HEK293 (cell line): Measurements from ENCODE around the gene SLC35C1.

Experiments used
- HOXC10 ChIP-seq: sonication (generic); formaldehyde crosslinking; IDR thresholded peaks from 2 replicates; pipeline ENCODE4 v1.8.1; 2023; ENCODE audit warnings: mild to moderate bottlenecking, missing genetic modification reagents
- KLF7 ChIP-seq: fragments of 450-650 bp; formaldehyde crosslinking; IDR thresholded peaks from 2 replicates; pipeline ENCODE4 v1.5.1; 2016; ENCODE audit warnings: missing biosample characterization, missing genetic modification characterization, borderline replicate concordance
- MYNN ChIP-seq: fragments of 450-650 bp; formaldehyde crosslinking; IDR thresholded peaks from 2 replicates; pipeline ENCODE4 v1.5.1; 2016; ENCODE audit warnings: missing biosample characterization, missing genetic modification characterization, borderline replicate concordance
- MZF1 ChIP-seq: fragments of 450-650 bp; formaldehyde crosslinking; IDR thresholded peaks from 2 replicates; pipeline ENCODE4 v1.5.1; 2017; ENCODE audit warnings: missing biosample characterization, missing genetic modification characterization, borderline replicate concordance
- SALL2 ChIP-seq: fragments of 450-650 bp; formaldehyde crosslinking; IDR thresholded peaks from 2 replicates; pipeline ENCODE4 v1.5.0; 2017; ENCODE audit warnings: missing biosample characterization, mild to moderate bottlenecking, missing genetic modification characterization, borderline replicate concordance
- TCF7L2 ChIP-seq: IDR thresholded peaks from 2 replicates; pipeline ENCODE4 v1.6.1; 2011; ENCODE audit warnings: low read depth, mild to moderate bottlenecking, inconsistent platforms, low read length, moderate library complexity, borderline replicate concordance
- ZFP69B ChIP-seq: fragments of 450-650 bp; formaldehyde crosslinking; IDR thresholded peaks from 2 replicates; pipeline ENCODE4 v1.5.1; 2016; ENCODE audit warnings: missing biosample characterization, missing genetic modification characterization
- ZNF16 ChIP-seq: fragments of 450-650 bp; formaldehyde crosslinking; IDR thresholded peaks from 2 replicates; pipeline ENCODE4 v1.5.1; 2016; ENCODE audit warnings: low read depth, missing biosample characterization, missing genetic modification characterization
- ZNF169 ChIP-seq: fragments of 450-650 bp; formaldehyde crosslinking; IDR thresholded peaks from 2 replicates; pipeline ENCODE4 v1.5.1; 2016; ENCODE audit warnings: missing biosample characterization, missing genetic modification characterization
- ZNF416 ChIP-seq: fragments of 450-650 bp; formaldehyde crosslinking; IDR thresholded peaks from 2 replicates; pipeline ENCODE4 v1.5.1; 2016; ENCODE audit warnings: missing biosample characterization, missing genetic modification characterization
- ZNF510 ChIP-seq: fragments of 450-650 bp; formaldehyde crosslinking; IDR thresholded peaks from 2 replicates; pipeline ENCODE4 v1.5.1; 2018; ENCODE audit warnings: mild to moderate bottlenecking, missing genetic modification characterization, missing biosample characterization; ENCODE audit not compliant: insufficient replicate concordance
- ZNF514 ChIP-seq: fragments of 450-650 bp; formaldehyde crosslinking; IDR thresholded peaks from 2 replicates; pipeline ENCODE4 v1.5.1; 2016; ENCODE audit warnings: missing biosample characterization, missing genetic modification characterization
- ZNF785 ChIP-seq: fragments of 450-650 bp; formaldehyde crosslinking; IDR thresholded peaks from 2 replicates; pipeline ENCODE4 v1.5.1; 2016; ENCODE audit warnings: missing biosample characterization, missing genetic modification characterization
- ZSCAN16 ChIP-seq: fragments of 450-650 bp; formaldehyde crosslinking; IDR thresholded peaks from 2 replicates; pipeline ENCODE4 v1.5.1; 2016; ENCODE audit warnings: missing biosample characterization, missing genetic modification characterization
- TF ChIP-seq, protein P1 (sequence below): fragments of 450-650 bp; formaldehyde crosslinking; IDR thresholded peaks from 2 replicates; pipeline ENCODE4 v1.5.1; 2016; ENCODE audit warnings: missing biosample characterization, missing genetic modification characterization
- TF ChIP-seq, protein P2 (sequence below): fragments of 450-650 bp; formaldehyde crosslinking; IDR thresholded peaks from 2 replicates; pipeline ENCODE4 v1.5.1; 2016; ENCODE audit warnings: missing biosample characterization, missing genetic modification characterization
- TF ChIP-seq, protein P3 (sequence below): fragments of 450-650 bp; formaldehyde crosslinking; IDR thresholded peaks from 2 replicates; pipeline ENCODE4 v1.5.1; 2016; ENCODE audit warnings: missing biosample characterization, missing genetic modification characterization
- TF ChIP-seq, protein P4 (sequence below): fragments of 450-650 bp; formaldehyde crosslinking; IDR thresholded peaks from 2 replicates; pipeline ENCODE4 v1.5.1; 2016; ENCODE audit warnings: missing biosample characterization, missing genetic modification characterization
- TF ChIP-seq, protein P5 (sequence below): sonication (generic); formaldehyde crosslinking; IDR thresholded peaks from 2 replicates; pipeline ENCODE4 v1.8.1; 2022; ENCODE audit warnings: mild to moderate bottlenecking, moderate library complexity, missing genetic modification reagents
- TF ChIP-seq, protein P6 (sequence below): fragments of 450-650 bp; formaldehyde crosslinking; IDR thresholded peaks from 2 replicates; pipeline ENCODE4 v1.5.1; 2016; ENCODE audit warnings: missing biosample characterization, missing genetic modification characterization
- TF ChIP-seq, protein P7 (sequence below): fragments of 450-650 bp; formaldehyde crosslinking; IDR thresholded peaks from 2 replicates; pipeline ENCODE4 v1.5.1; 2017; ENCODE audit warnings: missing biosample characterization, missing genetic modification characterization
- TF ChIP-seq, protein P8 (sequence below): fragments of 450-650 bp; formaldehyde crosslinking; conservative IDR thresholded peaks from 2 replicates; pipeline ENCODE4 v1.5.1; 2016; ENCODE audit warnings: low read depth, missing biosample characterization, missing genetic modification characterization

The SLC35C1 gene

DNA sequence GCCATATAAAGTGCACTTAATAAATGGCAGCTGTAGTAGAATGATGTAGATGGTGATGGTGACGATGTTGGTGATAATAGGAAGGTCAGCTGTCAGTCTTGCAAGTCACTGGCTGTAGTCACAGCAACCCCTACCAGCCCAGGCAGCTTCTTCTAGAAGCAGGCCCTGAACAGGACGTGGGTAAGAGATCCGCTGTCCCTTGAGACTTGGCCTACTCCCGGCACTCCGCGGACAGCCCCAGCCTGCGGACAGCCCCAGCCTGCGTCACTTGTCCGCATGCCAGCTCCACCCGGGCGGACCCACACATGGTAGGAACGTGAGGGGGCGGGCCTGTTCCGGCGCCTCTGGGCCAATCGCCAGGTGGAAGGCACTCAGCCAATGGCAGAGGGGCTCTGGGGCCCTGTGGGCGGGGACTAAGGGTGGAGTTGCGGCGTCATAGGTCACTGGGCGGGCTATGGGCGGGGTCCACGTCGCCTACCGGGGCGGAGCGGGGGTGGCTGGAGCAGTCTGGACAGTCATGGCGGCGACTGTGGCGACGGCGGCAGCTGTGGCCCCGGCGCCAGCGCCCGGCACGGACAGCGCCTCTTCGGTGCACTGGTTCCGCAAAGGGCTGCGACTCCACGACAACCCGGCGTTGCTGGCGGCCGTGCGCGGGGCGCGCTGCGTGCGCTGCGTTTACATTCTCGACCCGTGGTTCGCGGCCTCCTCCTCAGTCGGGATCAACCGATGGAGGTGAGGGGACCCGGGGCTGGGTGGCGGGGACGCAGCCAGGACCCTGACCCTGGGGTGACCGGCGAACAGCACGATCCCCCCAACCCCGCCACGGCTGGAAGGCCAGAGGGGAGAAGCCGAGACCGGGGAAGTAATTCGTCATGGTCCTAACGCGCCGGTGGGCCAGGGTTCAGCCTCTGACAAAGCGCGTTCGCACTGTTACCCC lies 42.3 kb downstream of the SLC35C1 start, which contains the start of gene CRY2 (continued):
- TF ChIP-seq, protein P1, sequence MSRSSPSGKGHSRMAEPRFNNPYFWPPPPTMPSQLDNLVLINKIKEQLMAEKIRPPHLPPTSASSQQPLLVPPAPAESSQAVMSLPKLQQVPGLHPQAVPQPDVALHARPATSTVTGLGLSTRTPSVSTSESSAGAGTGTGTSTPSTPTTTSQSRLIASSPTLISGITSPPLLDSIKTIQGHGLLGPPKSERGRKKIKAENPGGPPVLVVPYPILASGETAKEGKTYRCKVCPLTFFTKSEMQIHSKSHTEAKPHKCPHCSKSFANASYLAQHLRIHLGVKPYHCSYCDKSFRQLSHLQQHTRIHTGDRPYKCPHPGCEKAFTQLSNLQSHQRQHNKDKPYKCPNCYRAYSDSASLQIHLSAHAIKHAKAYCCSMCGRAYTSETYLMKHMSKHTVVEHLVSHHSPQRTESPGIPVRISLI (tag by site-specific recombination) = no peak
- TF ChIP-seq MZF1 (tag by site-specific recombination) (no peak), ZNF416 (tag by site-specific recombination) (no peak), ZFP69B (tag by site-specific recombination) (no peak), ZNF169 (no peak), TCF7L2 (no peak), ZNF514 (tag by site-specific recombination) (no peak), KLF7 (tag by site-specific recombination) (no peak), ZNF510 (no peak), ZNF16 (tag by site-specific recombination) (no peak), ZSCAN16 (tag by site-specific recombination) (no peak), SALL2 (tag by site-specific recombination) (no peak), ZNF785 (no peak), HOXC10 (CRISPR knock-in tag) (no peak), MYNN (no peak)
- TF ChIP-seq, protein P2, sequence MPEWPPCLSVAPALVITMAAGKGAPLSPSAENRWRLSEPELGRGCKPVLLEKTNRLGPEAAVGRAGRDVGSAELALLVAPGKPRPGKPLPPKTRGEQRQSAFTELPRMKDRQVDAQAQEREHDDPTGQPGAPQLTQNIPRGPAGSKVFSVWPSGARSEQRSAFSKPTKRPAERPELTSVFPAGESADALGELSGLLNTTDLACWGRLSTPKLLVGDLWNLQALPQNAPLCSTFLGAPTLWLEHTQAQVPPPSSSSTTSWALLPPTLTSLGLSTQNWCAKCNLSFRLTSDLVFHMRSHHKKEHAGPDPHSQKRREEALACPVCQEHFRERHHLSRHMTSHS = no peak
- TF ChIP-seq, protein P3, sequence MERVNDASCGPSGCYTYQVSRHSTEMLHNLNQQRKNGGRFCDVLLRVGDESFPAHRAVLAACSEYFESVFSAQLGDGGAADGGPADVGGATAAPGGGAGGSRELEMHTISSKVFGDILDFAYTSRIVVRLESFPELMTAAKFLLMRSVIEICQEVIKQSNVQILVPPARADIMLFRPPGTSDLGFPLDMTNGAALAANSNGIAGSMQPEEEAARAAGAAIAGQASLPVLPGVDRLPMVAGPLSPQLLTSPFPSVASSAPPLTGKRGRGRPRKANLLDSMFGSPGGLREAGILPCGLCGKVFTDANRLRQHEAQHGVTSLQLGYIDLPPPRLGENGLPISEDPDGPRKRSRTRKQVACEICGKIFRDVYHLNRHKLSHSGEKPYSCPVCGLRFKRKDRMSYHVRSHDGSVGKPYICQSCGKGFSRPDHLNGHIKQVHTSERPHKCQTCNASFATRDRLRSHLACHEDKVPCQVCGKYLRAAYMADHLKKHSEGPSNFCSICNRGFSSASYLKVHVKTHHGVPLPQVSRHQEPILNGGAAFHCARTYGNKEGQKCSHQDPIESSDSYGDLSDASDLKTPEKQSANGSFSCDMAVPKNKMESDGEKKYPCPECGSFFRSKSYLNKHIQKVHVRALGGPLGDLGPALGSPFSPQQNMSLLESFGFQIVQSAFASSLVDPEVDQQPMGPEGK = peak; percentile 72
- TF ChIP-seq, protein P4, sequence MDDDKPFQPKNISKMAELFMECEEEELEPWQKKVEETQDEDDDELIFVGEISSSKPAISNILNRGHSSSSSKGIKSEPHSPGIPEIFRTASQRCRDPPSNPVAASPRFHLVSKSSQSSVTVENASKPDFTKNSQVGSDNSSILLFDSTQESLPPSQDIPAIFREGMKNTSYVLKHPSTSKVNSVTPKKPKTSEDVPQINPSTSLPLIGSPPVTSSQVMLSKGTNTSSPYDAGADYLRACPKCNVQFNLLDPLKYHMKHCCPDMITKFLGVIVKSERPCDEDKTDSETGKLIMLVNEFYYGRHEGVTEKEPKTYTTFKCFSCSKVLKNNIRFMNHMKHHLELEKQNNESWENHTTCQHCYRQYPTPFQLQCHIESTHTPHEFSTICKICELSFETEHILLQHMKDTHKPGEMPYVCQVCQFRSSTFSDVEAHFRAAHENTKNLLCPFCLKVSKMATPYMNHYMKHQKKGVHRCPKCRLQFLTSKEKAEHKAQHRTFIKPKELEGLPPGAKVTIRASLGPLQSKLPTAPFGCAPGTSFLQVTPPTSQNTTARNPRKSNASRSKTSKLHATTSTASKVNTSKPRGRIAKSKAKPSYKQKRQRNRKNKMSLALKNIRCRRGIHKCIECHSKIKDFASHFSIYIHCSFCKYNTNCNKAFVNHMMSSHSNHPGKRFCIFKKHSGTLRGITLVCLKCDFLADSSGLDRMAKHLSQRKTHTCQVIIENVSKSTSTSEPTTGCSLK = no peak
- TF ChIP-seq, protein P5, sequence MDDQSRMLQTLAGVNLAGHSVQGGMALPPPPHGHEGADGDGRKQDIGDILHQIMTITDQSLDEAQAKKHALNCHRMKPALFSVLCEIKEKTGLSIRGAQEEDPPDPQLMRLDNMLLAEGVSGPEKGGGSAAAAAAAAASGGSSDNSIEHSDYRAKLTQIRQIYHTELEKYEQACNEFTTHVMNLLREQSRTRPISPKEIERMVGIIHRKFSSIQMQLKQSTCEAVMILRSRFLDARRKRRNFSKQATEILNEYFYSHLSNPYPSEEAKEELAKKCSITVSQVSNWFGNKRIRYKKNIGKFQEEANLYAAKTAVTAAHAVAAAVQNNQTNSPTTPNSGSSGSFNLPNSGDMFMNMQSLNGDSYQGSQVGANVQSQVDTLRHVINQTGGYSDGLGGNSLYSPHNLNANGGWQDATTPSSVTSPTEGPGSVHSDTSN (CRISPR knock-in tag) = peak; percentile 85
- TF ChIP-seq, protein P6, sequence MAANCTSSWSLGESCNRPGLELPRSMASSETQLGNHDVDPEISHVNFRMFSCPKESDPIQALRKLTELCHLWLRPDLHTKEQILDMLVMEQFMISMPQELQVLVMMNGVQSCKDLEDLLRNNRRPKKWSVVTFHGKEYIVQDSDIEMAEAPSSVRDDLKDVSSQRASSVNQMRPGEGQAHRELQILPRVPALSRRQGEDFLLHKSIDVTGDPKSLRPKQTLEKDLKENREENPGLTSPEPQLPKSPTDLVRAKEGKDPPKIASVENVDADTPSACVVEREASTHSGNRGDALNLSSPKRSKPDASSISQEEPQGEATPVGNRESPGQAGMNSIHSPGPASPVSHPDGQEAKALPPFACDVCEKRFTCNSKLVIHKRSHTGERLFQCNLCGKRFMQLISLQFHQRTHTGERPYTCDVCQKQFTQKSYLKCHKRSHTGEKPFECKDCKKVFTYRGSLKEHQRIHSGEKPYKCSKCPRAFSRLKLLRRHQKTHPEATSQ (tag by site-specific recombination) = no peak
- TF ChIP-seq, protein P7, sequence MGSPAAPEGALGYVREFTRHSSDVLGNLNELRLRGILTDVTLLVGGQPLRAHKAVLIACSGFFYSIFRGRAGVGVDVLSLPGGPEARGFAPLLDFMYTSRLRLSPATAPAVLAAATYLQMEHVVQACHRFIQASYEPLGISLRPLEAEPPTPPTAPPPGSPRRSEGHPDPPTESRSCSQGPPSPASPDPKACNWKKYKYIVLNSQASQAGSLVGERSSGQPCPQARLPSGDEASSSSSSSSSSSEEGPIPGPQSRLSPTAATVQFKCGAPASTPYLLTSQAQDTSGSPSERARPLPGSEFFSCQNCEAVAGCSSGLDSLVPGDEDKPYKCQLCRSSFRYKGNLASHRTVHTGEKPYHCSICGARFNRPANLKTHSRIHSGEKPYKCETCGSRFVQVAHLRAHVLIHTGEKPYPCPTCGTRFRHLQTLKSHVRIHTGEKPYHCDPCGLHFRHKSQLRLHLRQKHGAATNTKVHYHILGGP = no peak
- TF ChIP-seq, protein P8, sequence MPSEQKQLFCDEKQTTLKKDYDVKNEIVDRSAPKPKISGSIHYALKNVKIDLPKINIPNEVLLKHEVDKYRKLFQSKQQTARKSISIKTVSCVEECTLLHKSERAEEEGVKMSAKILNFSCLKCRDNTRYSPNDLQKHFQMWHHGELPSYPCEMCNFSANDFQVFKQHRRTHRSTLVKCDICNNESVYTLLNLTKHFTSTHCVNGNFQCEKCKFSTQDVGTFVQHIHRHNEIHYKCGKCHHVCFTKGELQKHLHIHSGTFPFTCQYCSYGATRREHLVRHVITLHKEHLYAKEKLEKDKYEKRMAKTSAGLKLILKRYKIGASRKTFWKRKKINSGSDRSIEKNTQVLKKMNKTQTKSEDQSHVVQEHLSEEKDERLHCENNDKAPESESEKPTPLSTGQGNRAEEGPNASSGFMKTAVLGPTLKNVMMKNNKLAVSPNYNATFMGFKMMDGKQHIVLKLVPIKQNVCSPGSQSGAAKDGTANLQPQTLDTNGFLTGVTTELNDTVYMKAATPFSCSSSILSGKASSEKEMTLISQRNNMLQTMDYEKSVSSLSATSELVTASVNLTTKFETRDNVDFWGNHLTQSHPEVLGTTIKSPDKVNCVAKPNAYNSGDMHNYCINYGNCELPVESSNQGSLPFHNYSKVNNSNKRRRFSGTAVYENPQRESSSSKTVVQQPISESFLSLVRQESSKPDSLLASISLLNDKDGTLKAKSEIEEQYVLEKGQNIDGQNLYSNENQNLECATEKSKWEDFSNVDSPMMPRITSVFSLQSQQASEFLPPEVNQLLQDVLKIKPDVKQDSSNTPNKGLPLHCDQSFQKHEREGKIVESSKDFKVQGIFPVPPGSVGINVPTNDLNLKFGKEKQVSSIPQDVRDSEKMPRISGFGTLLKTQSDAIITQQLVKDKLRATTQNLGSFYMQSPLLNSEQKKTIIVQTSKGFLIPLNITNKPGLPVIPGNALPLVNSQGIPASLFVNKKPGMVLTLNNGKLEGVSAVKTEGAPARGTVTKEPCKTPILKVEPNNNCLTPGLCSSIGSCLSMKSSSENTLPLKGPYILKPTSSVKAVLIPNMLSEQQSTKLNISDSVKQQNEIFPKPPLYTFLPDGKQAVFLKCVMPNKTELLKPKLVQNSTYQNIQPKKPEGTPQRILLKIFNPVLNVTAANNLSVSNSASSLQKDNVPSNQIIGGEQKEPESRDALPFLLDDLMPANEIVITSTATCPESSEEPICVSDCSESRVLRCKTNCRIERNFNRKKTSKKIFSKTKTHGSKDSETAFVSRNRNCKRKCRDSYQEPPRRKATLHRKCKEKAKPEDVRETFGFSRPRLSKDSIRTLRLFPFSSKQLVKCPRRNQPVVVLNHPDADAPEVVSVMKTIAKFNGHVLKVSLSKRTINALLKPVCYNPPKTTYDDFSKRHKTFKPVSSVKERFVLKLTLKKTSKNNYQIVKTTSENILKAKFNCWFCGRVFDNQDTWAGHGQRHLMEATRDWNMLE (tag by site-specific recombination) = no peak
